CD14-positive monocyte (primary cell): ENCODE measurements around the gene PPP1R13B. TPM values are rescaled to one million over a fixed set of nuclear protein-coding genes. Genes with fewer than 3 reads are reported as not detected.

Source experiments
- DNase-seq, 3 donors: peaks; one replicate each; pipeline ENCODE4 v3.0.0-alpha.2; 2011 to 2022
- H2AFZ ChIP-seq: 2 replicates; pipeline ENCODE4 v1.6.0; 2012; ENCODE audit warnings: mild to moderate bottlenecking, low read depth, low read length, inconsistent platforms; ENCODE audit not compliant: insufficient read depth, poor library complexity, severe bottlenecking
- H3K27ac ChIP-seq, 2 donors: 1 replicate in 1 of 2; 2 replicates in 1 of 2; pipeline ENCODE4 v1.5.1; 2012 to 2013; ENCODE audit warnings: low read length in 2 of 2, control low read depth in 1 of 2, inconsistent platforms in 1 of 2, low read depth in 1 of 2, mild to moderate bottlenecking in 1 of 2
- H3K27me3 ChIP-seq, 2 donors: one replicate each; pipeline versions ENCODE4 v1.6.0 to v1.6.1; 2011 to 2013; ENCODE audit warnings: low read length in 2 of 2; ENCODE audit not compliant: control insufficient read depth in 2 of 2, insufficient read depth in 2 of 2
- H3K36me3 ChIP-seq, 2 donors: replicated peaks in 1 of 2; 1 replicate in 1 of 2; 2 replicates in 1 of 2; pipeline versions ENCODE4 v1.5.1 to v1.6.1; 2012 to 2013; ENCODE audit warnings: low read length in 2 of 2, control low read depth in 1 of 2, inconsistent platforms in 1 of 2, mild to moderate bottlenecking in 1 of 2; ENCODE audit not compliant: insufficient read depth in 2 of 2, control insufficient read depth in 1 of 2
- H3K4me1 ChIP-seq, 2 donors: 1 replicate in 1 of 2; 2 replicates in 1 of 2; pipeline versions ENCODE4 v1.5.1 to v1.6.1; 2012 to 2013; ENCODE audit warnings: low read length in 2 of 2, control low read depth in 1 of 2, inconsistent platforms in 1 of 2, mild to moderate bottlenecking in 1 of 2, moderate library complexity in 1 of 2; ENCODE audit not compliant: insufficient read depth in 2 of 2, control insufficient read depth in 1 of 2
- H3K4me2 ChIP-seq: replicated peaks from 2 replicates; pipeline ENCODE3; 2012; ENCODE audit warnings: low read length, moderate library complexity, mild to moderate bottlenecking; ENCODE audit not compliant: poor library complexity, severe bottlenecking; ENCODE audit errors: extremely low read depth
- H3K4me3 ChIP-seq, 3 experiments: fragments of 200-600 bp in 1 of 3; sonication (generic) in 1 of 3; replicated peaks in 1 of 3; 1 replicate in 2 of 3; 2 replicates in 1 of 3; pipeline ENCODE4 v1.5.1; 2011 to 2013; ENCODE audit warnings: low read length in 3 of 3, mild to moderate bottlenecking in 3 of 3, control low read depth in 2 of 3, low read depth in 2 of 3, inconsistent platforms in 1 of 3, moderate library complexity in 1 of 3
- H3K79me2 ChIP-seq: 2 replicates; pipeline ENCODE4 v1.6.0; 2012; ENCODE audit warnings: mild to moderate bottlenecking, control low read depth, inconsistent platforms, low read length, moderate library complexity; ENCODE audit not compliant: insufficient read depth
- H3K9ac ChIP-seq: 2 replicates; pipeline ENCODE4 v1.6.0; 2017; ENCODE audit warnings: low read length, mild to moderate bottlenecking; ENCODE audit not compliant: insufficient read depth, poor library complexity, severe bottlenecking
- H3K9me3 ChIP-seq, 2 donors: replicated peaks in 1 of 2; 1 replicate in 1 of 2; 2 replicates in 1 of 2; pipeline versions ENCODE4 v1.5.1 to v1.6.1; 2012 to 2013; ENCODE audit warnings: low read length in 2 of 2, control low read depth in 1 of 2; ENCODE audit not compliant: control insufficient read depth in 1 of 2, insufficient read depth in 1 of 2
- H4K20me1 ChIP-seq: 2 replicates; pipeline ENCODE4 v1.6.0; 2012; ENCODE audit warnings: mild to moderate bottlenecking, low read length, control low read depth, moderate library complexity; ENCODE audit not compliant: insufficient read depth
- H3K27ac Mint-ChIP-seq, 7 donors: one replicate each; pipeline ENCODE4 v1.8.0; 2020; ENCODE audit warnings: mild to moderate bottlenecking in 7 of 7, mixed read lengths in 7 of 7, moderate library complexity in 6 of 7, inconsistent platforms in 2 of 7
- H3K27me3 Mint-ChIP-seq, 3 donors: one replicate each; pipeline ENCODE4 v1.8.0; 2021 to 2022; ENCODE audit warnings: low read depth in 3 of 3, mild to moderate bottlenecking in 3 of 3, mixed read lengths in 3 of 3, moderate library complexity in 3 of 3, inconsistent platforms in 1 of 3
- H3K36me3 Mint-ChIP-seq, 2 donors: one replicate each; pipeline ENCODE4 v1.8.0; 2020; ENCODE audit warnings: mixed read lengths in 2 of 2, inconsistent platforms in 1 of 2, mild to moderate bottlenecking in 1 of 2
- H3K4me1 Mint-ChIP-seq: one replicate; pipeline ENCODE4 v1.8.0; 2020; ENCODE audit warnings: mild to moderate bottlenecking, mixed read lengths
- H3K4me3 Mint-ChIP-seq, 2 donors: one replicate each; pipeline ENCODE4 v1.8.0; 2020; ENCODE audit warnings: mild to moderate bottlenecking in 2 of 2, mixed read lengths in 2 of 2, moderate library complexity in 1 of 2
- H3K9me3 Mint-ChIP-seq, 7 donors: one replicate each; pipeline ENCODE4 v1.8.0; 2020 to 2022; ENCODE audit warnings: mixed read lengths in 7 of 7, mild to moderate bottlenecking in 6 of 7, moderate library complexity in 6 of 7, inconsistent platforms in 2 of 7
- WGBS: methylation state at CpG from one replicate; pipeline ENCODE4 v1.1.5; 2013; ENCODE audit warnings: missing lambda C conversion rate; ENCODE audit not compliant: insufficient coverage; 5-methylcytosine and 5-hydroxymethylcytosine counted together
- intact Hi-C, 2 donors: fragments of 100-400 bp; cut with micrococcal nuclease; formaldehyde crosslinking; loops; one replicate each; pipeline versions ENCODE4 v1.15.0 to v1.15.1; 2023
- polyA plus RNA-seq, 3 donors: library from polyadenylated mRNA; depleted of rRNA in 1 of 3; unstranded in 2 of 3; stranded (reverse) in 1 of 3; fragments of 300-500 nt in 2 of 3; fragments of >200 nt in 1 of 3; fragmentation: Illumina TruSeq in 2 of 3; gene quantifications; 1 replicate in 2 of 3; 2 replicates in 1 of 3; pipeline ENCODE4 v1.2.3, GENCODE V29; 2012 to 2021
- TF ChIP-seq, protein P1 (sequence below): fragments of 200-600 bp; IDR thresholded peaks from one replicate; pipeline ENCODE4 v1.8.0; 2022; ENCODE audit warnings: antibody characterized with exemption, mild to moderate bottlenecking

The PPP1R13B gene
- polyA plus RNA-seq, 3 donors, result 0.48 to 1.1 (median 0.99) TPM

DNA sequence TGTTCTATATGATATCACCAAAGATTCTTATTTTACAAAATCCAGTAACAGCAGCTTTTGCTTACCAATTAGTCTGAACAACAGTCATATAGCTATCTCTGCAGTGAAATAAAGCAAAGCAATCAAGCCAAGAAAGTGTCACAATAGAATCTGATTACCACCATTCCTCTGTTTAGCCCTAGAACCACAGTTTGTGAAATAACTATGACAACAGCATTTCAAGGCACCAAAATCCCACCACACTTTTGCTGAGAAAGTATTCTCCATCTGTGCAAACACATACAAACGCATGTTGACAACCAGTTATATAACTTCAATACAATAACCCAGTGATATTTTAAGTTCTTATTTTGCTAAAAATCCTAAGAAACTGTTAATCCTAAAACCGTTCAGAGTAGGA lies 7.4 kb downstream of the PPP1R13B start:
- Histone ChIP-seq H3K9me3 (no peaks in the 10 kb centered on the region), H3K9ac (no peak overlapping the region), H3K27me3 (peaks cover 7 to 13% of the 10 kb centered on the region in 2 donors), H3K4me2 (no peak overlapping the region), H3K79me2 (no peaks in the 10 kb centered on the region), H3K36me3 (no peaks in the 10 kb centered on the region), H2AFZ (no peak overlapping the region), H4K20me1 (no peaks in the 10 kb centered on the region), H3K4me3 (no peak overlapping the region), H3K27ac (no peak overlapping the region), H3K4me1 (no peaks in the 10 kb centered on the region)
- 80% methylated on average over 1 of the region's 2 CpGs for WGBS
- intact Hi-C loops, result no loop called here
- no peak overlapping the region for H3K4me3 Mint-ChIP-seq
- H3K36me3 Mint-ChIP-seq, result no peaks in the 10 kb centered on the region
- H3K27ac Mint-ChIP-seq, result no peak overlapping the region
- H3K9me3 Mint-ChIP-seq, result peaks cover 0 to 3% (median 0%) of the 10 kb centered on the region in 7 donors
- H3K27me3 Mint-ChIP-seq, result peaks cover 30 to 61% (median 36%) of the 10 kb centered on the region in 3 donors
- no peaks in the 10 kb centered on the region for H3K4me1 Mint-ChIP-seq
- no peak for DNase-seq
- TF ChIP-seq, protein P1, sequence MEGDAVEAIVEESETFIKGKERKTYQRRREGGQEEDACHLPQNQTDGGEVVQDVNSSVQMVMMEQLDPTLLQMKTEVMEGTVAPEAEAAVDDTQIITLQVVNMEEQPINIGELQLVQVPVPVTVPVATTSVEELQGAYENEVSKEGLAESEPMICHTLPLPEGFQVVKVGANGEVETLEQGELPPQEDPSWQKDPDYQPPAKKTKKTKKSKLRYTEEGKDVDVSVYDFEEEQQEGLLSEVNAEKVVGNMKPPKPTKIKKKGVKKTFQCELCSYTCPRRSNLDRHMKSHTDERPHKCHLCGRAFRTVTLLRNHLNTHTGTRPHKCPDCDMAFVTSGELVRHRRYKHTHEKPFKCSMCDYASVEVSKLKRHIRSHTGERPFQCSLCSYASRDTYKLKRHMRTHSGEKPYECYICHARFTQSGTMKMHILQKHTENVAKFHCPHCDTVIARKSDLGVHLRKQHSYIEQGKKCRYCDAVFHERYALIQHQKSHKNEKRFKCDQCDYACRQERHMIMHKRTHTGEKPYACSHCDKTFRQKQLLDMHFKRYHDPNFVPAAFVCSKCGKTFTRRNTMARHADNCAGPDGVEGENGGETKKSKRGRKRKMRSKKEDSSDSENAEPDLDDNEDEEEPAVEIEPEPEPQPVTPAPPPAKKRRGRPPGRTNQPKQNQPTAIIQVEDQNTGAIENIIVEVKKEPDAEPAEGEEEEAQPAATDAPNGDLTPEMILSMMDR, result no peak

DNA sequence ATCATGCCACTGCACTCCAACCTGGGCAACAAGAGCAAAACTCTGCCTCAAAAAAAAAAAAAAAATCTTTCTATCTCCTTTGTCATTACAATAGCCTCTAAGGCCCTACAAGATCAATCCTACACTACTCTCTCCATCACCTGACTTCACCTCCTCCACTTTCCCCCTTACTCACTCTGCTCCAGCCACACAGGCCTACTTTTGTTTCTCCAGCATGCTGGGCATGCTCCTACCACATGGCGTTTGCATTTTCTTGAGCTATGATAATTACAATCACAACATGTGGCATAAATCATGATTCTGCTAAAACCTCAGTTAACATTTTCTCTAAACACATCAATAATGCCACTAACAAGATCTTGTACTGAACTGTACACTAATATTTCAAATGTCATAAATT lies 7.8 kb downstream of the PPP1R13B start:
- Histone ChIP-seq H3K27me3 (peaks cover 3 to 9% of the 10 kb centered on the region in 2 donors), H2AFZ (no peak overlapping the region), H3K27ac (no peak overlapping the region), H3K9ac (no peak overlapping the region), H3K4me3 (no peak overlapping the region), H3K4me1 (no peaks in the 10 kb centered on the region), H3K4me2 (no peak overlapping the region), H3K36me3 (no peaks in the 10 kb centered on the region), H3K79me2 (no peaks in the 10 kb centered on the region), H3K9me3 (no peaks in the 10 kb centered on the region), H4K20me1 (no peaks in the 10 kb centered on the region)
- Mint-ChIP-seq H3K27ac (no peak overlapping the region), H3K4me1 (no peaks in the 10 kb centered on the region), H3K9me3 (peaks cover 0 to 3% (median 0%) of the 10 kb centered on the region in 7 donors), H3K36me3 (no peaks in the 10 kb centered on the region), H3K27me3 (peaks cover 25 to 58% (median 33%) of the 10 kb centered on the region in 3 donors), H3K4me3 (peak overlapping the region in 1 of 2 donors; percentile 29)
- TF ChIP-seq, protein P1, result no peak
- no peak for DNase-seq
- intact Hi-C loops, result no loop called here
- WGBS, result 100% methylated on average over 1 of the region's 1 CpG
